K562 (cell line): ENCODE data around the gene TARS2. TPM values are rescaled to one million over a fixed set of nuclear protein-coding genes. Genes with fewer than 3 reads are reported as not detected.

Source experiments
- KLF1 ChIP-seq: fragments of 450-650 bp; IDR thresholded peaks from 2 replicates; pipeline ENCODE4 v1.6.1; 2016; ENCODE audit warnings: missing genetic modification characterization, missing compliant biosample characterization
- MYBL2 ChIP-seq, 2 experiments: fragments of 450-650 bp in 1 of 2; sonication (generic) in 1 of 2; formaldehyde crosslinking in 1 of 2; IDR thresholded peaks; 2 replicates each; pipeline versions ENCODE4 v1.6.1 to v1.8.1; 2017 to 2022; ENCODE audit warnings: borderline replicate concordance in 1 of 2, inconsistent platforms in 1 of 2, low read depth in 1 of 2, mild to moderate bottlenecking in 1 of 2, missing genetic modification reagents in 1 of 2, moderate library complexity in 1 of 2
- NCOA1 ChIP-seq: fragments of 450-650 bp; IDR thresholded peaks from 2 replicates; pipeline ENCODE4 v1.6.1; 2016; ENCODE audit warnings: low read depth
- RBM22 ChIP-seq: fragments of 200-400 bp; formaldehyde crosslinking; IDR thresholded peaks from 2 replicates; pipeline ENCODE4 v1.6.1; 2018; ENCODE audit warnings: low read length, low read depth; ENCODE audit not compliant: poor library complexity, severe bottlenecking
- SAFB2 ChIP-seq: fragments of 200-400 bp; formaldehyde crosslinking; IDR thresholded peaks from 2 replicates; pipeline ENCODE4 v1.6.1; 2018; ENCODE audit warnings: borderline replicate concordance, low read length, low read depth, moderate library complexity; ENCODE audit not compliant: severe bottlenecking
- SNIP1 ChIP-seq: fragments of 450-650 bp; IDR thresholded peaks from 2 replicates; pipeline ENCODE4 v1.7.1; 2017; ENCODE audit warnings: low read depth, mild to moderate bottlenecking
- STAG1 ChIP-seq: sonication (generic); formaldehyde crosslinking; IDR thresholded peaks from 2 replicates; pipeline ENCODE4 v1.5.0; 2020; ENCODE audit warnings: missing genetic modification reagents, borderline replicate concordance
- ZBTB1 ChIP-seq: sonication (generic); formaldehyde crosslinking; IDR thresholded peaks from 2 replicates; pipeline ENCODE4 v1.8.1; 2023; ENCODE audit warnings: missing genetic modification reagents, low read depth, mild to moderate bottlenecking, borderline replicate concordance
- ZFX ChIP-seq: sonication (generic); formaldehyde crosslinking; IDR thresholded peaks from 2 replicates; pipeline ENCODE4 v1.8.0; 2022; ENCODE audit warnings: mild to moderate bottlenecking, missing genetic modification reagents, moderate library complexity
- ZNF184 ChIP-seq: sonication (generic); formaldehyde crosslinking; IDR thresholded peaks from 2 replicates; pipeline ENCODE4 v1.5.0; 2020; ENCODE audit warnings: missing genetic modification reagents
- ZNF445 ChIP-seq: fragments of 250-450 bp; sonication (Bioruptor Pico); IDR thresholded peaks from 2 replicates; pipeline ENCODE4 v1.4.0; 2020; ENCODE audit warnings: low read depth, mild to moderate bottlenecking, moderate library complexity
- ZNF717 ChIP-seq: fragments of 250-450 bp; sonication (Bioruptor Pico); IDR thresholded peaks from 2 replicates; pipeline ENCODE4 v1.5.0; 2021
- ZNF79 ChIP-seq: fragments of 250-450 bp; sonication (Bioruptor Pico); IDR thresholded peaks from 2 replicates; pipeline ENCODE4 v1.4.0; 2020; ENCODE audit warnings: low read depth, mild to moderate bottlenecking, moderate library complexity
- polyA plus RNA-seq, 8 experiments: library from polyadenylated mRNA; depleted of rRNA in 4 of 8; stranded (reverse) in 5 of 8; unstranded in 3 of 8; fragments of >200 nt; fragmentation: Nextera tagmentation in 2 of 8; fragmentation: Illumina TruSeq in 1 of 8; extraction: Ambion mirVana in 2 of 8; extraction: Trizol in 1 of 8; gene quantifications; 2 replicates each; pipeline versions ENCODE4 v1.2.1 to v1.2.3, GENCODE V29; 2011 to 2014; ENCODE audit warnings: inconsistent platforms in 1 of 8, missing spikeins in 1 of 8
- total RNA-seq, 7 experiments: library from RNA; depleted of rRNA in 6 of 7; stranded (reverse); fragments of >200 nt in 6 of 7; fragmentation: Illumina TruSeq in 2 of 7; extraction: Trizol in 2 of 7; gene quantifications; 2 replicates each; pipeline versions ENCODE4 v1.2.1 to v1.2.3, GENCODE V29; 2011 to 2021; ENCODE audit warnings: low replicate concordance in 1 of 7
- TF ChIP-seq, protein P1 (sequence below): sonication (generic); formaldehyde crosslinking; IDR thresholded peaks from 2 replicates; pipeline ENCODE4 v1.8.0; 2022; ENCODE audit warnings: mild to moderate bottlenecking, missing genetic modification reagents
- TF ChIP-seq, protein P2 (sequence below): fragments of 250-450 bp; sonication (Bioruptor Pico); IDR thresholded peaks from 2 replicates; pipeline ENCODE4 v1.5.0; 2021; ENCODE audit warnings: mild to moderate bottlenecking, borderline replicate concordance
- TF ChIP-seq, protein P3 (sequence below): fragments of 450-650 bp; formaldehyde crosslinking; IDR thresholded peaks from 2 replicates; pipeline ENCODE4 v1.4.0; 2020; ENCODE audit warnings: mild to moderate bottlenecking
- TF ChIP-seq, protein P4 (sequence below): sonication (generic); formaldehyde crosslinking; IDR thresholded peaks from 2 replicates; pipeline ENCODE4 v1.8.1; 2023; ENCODE audit warnings: mild to moderate bottlenecking, missing genetic modification reagents, moderate library complexity
- TF ChIP-seq, protein P5 (sequence below): sonication (generic); formaldehyde crosslinking; IDR thresholded peaks from 2 replicates; pipeline ENCODE4 v1.4.0; 2020; ENCODE audit warnings: mild to moderate bottlenecking, missing genetic modification reagents

The TARS2 gene
- total and polyA plus RNA-seq, 9 of the 15 experiments (the other 6 are each of a cell fraction or from before 2014, with no cell fraction given), result 17.0 to 64.2 (median 39.4) TPM

DNA sequence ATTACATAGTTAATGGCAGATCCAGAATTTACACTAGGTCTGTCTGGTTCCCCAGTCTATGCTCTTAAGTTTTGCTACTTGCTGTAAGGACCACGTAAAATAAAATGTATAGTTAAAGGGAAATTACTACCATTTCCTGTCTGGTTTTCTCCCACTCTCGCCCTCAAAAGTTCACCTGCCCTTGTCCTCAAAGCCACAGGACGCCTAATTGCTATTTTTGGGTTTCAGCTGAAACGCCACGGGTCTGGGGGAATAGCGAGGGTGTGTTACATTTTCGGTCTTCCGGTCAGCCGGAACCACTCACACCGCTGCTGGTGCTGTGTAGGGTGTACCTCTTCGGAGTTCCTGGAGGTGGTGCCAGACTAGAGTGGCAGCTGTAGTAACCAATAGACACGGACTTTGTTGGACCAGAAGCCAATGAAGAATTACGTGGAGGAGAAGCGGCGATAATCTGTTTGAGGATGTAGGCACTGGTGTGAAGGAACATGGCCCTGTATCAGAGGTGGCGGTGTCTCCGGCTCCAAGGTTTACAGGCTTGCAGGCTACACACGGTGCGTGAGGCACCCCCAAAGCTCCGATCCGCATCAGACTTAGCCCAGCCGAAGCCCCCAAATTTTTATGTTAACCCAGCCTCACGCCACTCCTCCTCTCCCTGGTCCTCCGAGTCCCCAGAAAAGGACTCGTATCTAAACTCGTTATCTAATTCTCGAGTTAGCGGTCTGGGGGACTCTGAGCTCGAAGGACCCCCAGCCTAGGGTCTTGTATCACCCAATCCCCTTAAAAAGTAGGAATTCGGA is at the start of gene TARS2 (continued):
- no peak for TF ChIP-seq ZNF184
- TF ChIP-seq, protein P1, sequence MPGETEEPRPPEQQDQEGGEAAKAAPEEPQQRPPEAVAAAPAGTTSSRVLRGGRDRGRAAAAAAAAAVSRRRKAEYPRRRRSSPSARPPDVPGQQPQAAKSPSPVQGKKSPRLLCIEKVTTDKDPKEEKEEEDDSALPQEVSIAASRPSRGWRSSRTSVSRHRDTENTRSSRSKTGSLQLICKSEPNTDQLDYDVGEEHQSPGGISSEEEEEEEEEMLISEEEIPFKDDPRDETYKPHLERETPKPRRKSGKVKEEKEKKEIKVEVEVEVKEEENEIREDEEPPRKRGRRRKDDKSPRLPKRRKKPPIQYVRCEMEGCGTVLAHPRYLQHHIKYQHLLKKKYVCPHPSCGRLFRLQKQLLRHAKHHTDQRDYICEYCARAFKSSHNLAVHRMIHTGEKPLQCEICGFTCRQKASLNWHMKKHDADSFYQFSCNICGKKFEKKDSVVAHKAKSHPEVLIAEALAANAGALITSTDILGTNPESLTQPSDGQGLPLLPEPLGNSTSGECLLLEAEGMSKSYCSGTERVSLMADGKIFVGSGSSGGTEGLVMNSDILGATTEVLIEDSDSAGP (CRISPR knock-in tag), result peak; percentile 75; the same call in 1 of the 2 replicates
- TF ChIP-seq, protein P2, sequence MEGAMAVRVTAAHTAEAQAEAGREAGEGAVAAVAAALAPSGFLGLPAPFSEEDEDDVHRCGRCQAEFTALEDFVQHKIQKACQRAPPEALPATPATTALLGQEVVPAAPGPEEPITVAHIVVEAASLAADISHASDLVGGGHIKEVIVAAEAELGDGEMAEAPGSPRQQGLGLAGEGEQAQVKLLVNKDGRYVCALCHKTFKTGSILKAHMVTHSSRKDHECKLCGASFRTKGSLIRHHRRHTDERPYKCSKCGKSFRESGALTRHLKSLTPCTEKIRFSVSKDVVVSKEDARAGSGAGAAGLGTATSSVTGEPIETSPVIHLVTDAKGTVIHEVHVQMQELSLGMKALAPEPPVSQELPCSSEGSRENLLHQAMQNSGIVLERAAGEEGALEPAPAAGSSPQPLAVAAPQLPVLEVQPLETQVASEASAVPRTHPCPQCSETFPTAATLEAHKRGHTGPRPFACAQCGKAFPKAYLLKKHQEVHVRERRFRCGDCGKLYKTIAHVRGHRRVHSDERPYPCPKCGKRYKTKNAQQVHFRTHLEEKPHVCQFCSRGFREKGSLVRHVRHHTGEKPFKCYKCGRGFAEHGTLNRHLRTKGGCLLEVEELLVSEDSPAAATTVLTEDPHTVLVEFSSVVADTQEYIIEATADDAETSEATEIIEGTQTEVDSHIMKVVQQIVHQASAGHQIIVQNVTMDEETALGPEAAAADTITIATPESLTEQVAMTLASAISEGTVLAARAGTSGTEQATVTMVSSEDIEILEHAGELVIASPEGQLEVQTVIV (CRISPR knock-in tag), result no peak
- TF ChIP-seq, protein P3, sequence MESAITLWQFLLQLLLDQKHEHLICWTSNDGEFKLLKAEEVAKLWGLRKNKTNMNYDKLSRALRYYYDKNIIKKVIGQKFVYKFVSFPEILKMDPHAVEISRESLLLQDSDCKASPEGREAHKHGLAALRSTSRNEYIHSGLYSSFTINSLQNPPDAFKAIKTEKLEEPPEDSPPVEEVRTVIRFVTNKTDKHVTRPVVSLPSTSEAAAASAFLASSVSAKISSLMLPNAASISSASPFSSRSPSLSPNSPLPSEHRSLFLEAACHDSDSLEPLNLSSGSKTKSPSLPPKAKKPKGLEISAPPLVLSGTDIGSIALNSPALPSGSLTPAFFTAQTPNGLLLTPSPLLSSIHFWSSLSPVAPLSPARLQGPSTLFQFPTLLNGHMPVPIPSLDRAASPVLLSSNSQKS (CRISPR knock-in tag), result no peak
- TF ChIP-seq RBM22, result no peak
- no peak for TF ChIP-seq ZNF717 (CRISPR knock-in tag)
- TF ChIP-seq, protein P4, sequence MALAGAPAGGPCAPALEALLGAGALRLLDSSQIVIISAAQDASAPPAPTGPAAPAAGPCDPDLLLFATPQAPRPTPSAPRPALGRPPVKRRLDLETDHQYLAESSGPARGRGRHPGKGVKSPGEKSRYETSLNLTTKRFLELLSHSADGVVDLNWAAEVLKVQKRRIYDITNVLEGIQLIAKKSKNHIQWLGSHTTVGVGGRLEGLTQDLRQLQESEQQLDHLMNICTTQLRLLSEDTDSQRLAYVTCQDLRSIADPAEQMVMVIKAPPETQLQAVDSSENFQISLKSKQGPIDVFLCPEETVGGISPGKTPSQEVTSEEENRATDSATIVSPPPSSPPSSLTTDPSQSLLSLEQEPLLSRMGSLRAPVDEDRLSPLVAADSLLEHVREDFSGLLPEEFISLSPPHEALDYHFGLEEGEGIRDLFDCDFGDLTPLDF (CRISPR knock-in tag), result 0 out of 2 replicates have a peak, but pooled peaks have one; percentile 44
- TF ChIP-seq, protein P5, sequence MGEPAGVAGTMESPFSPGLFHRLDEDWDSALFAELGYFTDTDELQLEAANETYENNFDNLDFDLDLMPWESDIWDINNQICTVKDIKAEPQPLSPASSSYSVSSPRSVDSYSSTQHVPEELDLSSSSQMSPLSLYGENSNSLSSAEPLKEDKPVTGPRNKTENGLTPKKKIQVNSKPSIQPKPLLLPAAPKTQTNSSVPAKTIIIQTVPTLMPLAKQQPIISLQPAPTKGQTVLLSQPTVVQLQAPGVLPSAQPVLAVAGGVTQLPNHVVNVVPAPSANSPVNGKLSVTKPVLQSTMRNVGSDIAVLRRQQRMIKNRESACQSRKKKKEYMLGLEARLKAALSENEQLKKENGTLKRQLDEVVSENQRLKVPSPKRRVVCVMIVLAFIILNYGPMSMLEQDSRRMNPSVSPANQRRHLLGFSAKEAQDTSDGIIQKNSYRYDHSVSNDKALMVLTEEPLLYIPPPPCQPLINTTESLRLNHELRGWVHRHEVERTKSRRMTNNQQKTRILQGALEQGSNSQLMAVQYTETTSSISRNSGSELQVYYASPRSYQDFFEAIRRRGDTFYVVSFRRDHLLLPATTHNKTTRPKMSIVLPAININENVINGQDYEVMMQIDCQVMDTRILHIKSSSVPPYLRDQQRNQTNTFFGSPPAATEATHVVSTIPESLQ (CRISPR knock-in tag), result 0 out of 2 replicates have a peak, but pooled peaks have one; percentile 60
- TF ChIP-seq SNIP1, result 0 out of 2 replicates have a peak, but pooled peaks have one; percentile 43
- TF ChIP-seq SAFB2, result no peak
- TF ChIP-seq ZNF79 (CRISPR knock-in tag), result no peak
- TF ChIP-seq ZNF445, result no peak
- no peak for TF ChIP-seq STAG1 (CRISPR knock-in tag)
- TF ChIP-seq MYBL2 (IDR thresholded peaks at IDR 0.05; ENCODE audit: low read depth), result peak; percentile 38; the same call in 1 of the 2 replicates
- no peak for TF ChIP-seq MYBL2 (CRISPR knock-in tag; IDR thresholded peaks at IDR 0.05; ENCODE audit: borderline replicate concordance)
- TF ChIP-seq ZBTB1 (CRISPR knock-in tag), result no peak
- no peak for TF ChIP-seq KLF1
- TF ChIP-seq ZFX (CRISPR knock-in tag), result peak; percentile 42; the same call in 1 of the 2 replicates
- peak; percentile 99 for TF ChIP-seq NCOA1
